GM23248 (cell line): ENCODE measurements around the gene CSNK2A3.

Experiments
- EZH2 ChIP-seq: fragments of 200-600 bp; sonication (generic); IDR thresholded peaks from 2 replicates; pipeline ENCODE4 v1.6.1; 2018; ENCODE audit warnings: antibody characterized with exemption, mild to moderate bottlenecking; ENCODE audit not compliant: insufficient read depth, poor library complexity, severe bottlenecking
- EZH2phosphoT487 ChIP-seq: fragments of 200-600 bp; sonication (generic); IDR thresholded peaks from 2 replicates; pipeline ENCODE4 v1.6.1; 2018; ENCODE audit warnings: antibody characterized with exemption, moderate library complexity, mild to moderate bottlenecking, low read depth; ENCODE audit not compliant: insufficient read depth

DNA sequence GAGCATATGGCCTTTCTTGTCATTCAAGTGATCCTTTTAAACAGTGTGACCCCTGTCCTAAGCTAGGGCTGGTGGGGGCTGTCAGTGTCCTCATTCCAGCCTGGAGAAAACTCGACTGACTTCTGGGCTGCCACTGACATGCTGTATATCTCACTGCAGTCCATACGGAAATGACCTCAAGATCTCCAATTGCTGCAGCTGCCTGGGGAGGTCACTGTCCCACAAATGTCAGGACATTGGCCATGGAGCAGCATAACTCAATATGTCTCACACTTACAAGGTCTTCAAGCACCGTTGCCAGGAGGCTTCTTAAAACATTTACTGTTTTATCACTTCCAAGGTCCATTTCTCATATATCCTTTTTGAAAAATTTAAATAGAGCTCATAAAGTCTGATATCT lies 27.8 kb upstream of the CSNK2A3 start:
- TF ChIP-seq EZH2, result no peak
- no peak for TF ChIP-seq EZH2phosphoT487
